Measurements from ENCODE around the gene LDLRAD3.

Gene LDLRAD3

DNA sequence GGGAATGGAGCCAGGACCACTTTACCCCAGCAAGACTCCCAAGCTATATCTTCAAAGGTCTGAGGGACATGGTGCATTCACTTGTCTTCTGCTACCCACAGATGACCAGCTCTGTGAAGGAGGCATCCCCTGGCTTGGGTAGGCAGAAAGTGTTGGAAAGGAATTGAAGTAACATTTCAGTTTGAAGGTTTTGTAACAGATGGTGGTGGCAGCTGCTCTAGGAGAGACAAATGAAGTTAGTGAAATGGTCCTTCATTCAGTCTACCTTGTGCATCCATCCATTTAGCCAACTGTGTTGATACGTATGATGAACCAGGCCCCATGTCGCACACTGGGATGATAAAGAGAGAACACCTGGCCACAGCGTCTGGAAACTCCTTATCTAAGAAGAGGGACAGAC is 204.8 kb downstream of the LDLRAD3 start:
- DNase-seq: no peak

DNA sequence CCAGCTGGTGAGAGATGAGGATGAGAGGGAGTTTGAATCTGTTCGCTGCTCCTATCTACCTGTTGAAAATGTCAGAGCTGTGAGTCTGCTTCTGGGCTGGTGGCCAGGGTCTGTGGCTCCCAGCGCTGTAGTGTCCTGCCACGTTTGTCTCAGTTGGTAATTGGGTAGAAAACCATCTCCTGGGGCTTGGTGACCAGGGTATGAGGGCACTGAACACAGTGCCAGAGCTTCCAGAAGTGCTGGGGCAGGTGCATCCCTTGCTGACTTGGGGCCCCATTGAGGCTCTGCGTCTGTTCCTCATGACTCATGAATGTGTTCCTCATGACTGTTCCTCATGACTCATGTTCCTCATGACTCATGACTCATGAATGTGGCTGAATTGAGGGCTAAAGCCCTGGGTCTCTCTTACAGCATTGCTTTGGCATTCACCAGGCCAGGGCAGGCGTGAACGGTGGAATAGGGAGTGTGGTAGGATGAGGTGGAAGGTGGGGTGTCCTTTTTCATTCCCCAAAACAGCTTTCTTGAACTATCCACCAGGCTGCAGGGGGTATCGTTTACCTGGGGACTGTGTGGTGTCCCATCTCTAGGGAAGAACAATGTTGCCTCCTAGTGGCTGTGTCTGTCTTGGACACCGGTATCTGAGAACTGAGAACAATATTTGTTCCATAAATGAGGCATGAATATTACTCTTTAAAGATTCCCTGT is 205.8 kb downstream of the LDLRAD3 start:
- peak; percentile 37 for DNase-seq

DNA sequence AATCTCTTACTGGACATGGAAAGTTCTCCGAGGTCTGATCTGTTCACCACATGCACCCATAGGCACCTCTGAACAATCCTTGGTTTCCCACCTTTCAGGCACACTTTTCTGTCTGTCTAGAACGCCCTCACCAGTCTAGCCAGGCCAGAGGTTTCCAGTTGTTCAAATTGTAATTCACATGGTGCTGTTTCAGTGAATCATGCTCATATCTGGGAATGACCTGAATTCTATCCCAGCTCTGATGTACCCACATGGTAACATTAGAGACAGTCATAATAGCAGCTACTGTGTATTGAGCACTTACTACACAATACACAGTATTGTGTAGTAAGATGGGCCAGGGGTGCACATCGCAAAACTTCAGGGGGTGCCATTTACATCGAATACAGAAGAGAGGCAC is 207.1 kb downstream of the LDLRAD3 start:
- DNase-seq: no peak

DNA sequence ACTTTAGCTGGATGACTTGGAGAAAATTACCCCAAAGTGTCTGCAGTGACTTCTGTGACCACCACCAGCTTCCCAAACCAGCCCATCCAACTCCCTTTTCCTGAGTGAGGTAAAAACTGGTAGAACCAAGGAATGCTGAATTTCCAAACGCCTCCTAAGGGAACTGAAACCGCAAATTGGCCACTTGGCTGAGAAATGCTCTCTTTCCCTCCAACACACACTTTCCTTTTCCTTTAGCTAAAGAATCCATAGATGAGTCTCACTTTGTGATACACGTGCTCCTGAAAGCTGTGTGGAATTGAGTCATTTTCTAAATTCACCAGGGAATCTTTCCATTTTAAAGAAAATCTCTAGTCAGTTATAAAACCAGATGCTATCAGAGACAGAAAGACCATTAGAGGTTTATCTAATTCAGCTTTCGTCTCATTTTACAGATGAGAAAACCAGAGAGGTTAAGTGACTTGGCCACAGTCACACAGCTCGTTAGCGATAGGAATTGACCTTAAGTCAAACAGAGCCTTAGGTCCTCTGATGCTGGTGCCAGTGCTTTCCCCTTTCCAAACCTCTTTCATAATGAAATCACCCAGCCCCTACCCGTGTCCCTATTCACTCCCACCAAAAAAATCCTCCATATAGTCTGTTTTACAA is 208.2 kb downstream of the LDLRAD3 start:
- no peak for DNase-seq

DNA sequence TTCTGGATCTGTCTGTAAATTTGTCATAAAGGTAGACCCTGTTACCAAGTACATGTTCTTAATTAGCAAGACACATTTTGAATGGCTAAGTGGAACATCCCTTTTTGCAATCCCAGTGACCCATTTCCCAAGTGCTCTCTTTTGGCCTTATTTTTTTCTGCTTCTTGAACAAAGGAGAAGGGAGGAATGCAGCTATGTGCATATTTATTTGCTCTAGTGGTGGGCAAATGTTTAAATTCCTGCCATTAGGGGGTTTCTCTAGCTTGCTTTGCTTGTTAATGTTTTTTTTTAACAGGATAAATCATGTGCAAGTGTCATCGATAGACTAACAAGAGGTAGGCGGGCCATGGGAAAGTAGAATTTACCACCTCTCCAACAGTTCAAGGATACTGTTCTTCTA is 209.7 kb downstream of the LDLRAD3 start:
- DNase-seq: no peak

DNA sequence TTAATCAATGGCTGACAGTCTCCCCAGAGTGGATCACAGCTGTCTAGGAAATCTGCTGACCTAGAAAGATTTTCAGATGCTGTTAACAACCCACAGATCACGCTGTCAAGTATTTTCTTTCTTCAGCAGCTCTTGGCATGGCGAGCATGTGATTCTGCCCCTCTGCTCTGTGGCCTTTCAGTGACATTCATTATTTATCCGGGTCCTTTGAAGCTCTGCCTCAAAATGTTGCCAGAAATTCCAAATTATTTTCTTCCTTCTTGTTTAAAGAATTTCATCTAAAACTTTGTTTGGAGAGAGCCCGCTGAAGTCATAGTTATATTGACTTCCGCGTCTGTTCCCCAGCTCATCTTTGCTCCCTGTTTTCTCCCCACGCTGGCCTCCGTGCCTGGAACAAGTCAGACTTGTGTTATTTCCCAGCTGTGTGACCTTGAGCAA is 211.3 kb downstream of the LDLRAD3 start:
- DNase-seq: no peak

DNA sequence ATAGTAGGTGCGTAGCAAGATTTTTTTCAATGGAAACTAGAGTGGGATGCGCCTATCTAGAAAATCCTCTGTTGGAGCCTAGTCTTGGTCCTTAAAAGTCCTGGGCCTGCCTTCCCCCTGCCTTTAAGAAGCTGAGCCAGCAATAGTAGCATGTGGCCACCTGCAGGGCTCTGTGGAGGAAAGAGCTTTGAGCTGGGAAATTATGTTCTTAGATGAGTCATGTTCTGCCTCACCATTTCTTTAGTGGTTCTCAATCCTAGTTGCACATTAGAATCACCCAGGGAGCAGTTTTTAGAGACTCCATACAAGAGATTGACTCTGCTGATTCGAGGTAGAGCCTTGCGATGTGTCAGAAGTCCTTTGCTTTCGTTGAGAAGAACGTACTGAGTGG is 211.9 kb downstream of the LDLRAD3 start:
- DNase-seq: no peak

DNA sequence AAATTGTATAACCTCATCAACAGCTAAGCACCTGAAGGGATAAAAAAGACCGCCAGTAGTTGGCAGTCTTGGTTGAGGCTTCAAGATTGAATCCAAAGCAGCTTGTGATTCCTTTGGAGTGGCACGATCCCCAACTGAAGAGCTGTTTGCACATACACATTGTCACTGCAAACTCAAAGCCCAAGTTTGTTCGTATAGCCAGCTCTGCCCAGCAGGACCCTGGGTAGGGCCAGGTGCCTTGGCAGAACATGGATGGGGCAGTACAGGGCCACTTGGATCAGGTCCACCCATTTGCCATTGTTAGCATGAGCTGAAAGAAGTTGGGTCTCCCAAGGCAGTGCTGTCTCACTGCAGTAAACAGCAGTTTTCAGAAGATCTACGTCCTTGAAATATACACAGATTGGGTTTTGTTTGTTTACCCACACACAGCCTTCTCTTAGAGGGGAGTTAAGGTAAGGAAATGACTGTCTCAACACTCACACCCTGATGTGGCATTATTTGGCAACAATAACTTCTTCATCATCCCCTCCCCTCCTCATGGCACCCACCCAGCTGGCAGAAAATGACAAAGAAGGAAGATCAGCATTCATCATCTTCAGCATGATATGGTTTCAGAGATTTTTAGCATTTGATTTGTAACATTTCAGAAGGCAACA is 212.4 kb downstream of the LDLRAD3 start:
- peak; percentile 63 for DNase-seq

DNA sequence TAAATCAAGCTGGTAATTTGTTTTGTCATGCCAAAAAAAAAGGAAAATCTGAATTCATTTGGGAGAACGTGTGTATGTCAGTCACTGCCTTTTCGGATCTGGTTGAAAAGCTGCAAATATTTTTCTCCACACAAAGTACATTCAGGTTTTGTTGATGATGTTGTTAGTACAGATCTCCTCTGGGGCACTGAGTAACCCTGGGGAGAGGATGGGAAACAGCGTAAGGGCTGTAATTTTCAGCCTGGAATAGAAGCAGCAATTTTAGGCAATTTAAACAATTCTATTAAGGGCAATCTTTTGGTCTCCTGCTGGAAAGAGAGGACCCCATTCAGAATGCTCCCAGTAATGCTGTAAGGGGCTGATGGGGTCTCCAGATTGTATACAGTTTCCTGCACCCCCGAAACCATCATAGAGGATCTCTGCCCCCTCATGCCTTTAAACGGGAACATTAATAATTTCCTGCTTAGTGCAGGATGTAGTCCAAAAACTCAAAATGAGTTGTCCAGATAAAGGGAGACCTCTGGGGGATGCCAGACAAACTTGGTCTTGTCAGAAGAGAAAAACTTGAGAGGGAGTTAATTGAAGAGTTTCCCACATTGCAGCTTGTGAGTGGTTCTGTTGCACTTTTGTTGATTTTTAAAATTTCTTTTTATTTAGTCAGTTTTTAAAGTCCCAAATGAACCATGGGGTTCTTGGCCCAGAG is 213.1 kb downstream of the LDLRAD3 start:
- peak; percentile 26 for DNase-seq

DNA sequence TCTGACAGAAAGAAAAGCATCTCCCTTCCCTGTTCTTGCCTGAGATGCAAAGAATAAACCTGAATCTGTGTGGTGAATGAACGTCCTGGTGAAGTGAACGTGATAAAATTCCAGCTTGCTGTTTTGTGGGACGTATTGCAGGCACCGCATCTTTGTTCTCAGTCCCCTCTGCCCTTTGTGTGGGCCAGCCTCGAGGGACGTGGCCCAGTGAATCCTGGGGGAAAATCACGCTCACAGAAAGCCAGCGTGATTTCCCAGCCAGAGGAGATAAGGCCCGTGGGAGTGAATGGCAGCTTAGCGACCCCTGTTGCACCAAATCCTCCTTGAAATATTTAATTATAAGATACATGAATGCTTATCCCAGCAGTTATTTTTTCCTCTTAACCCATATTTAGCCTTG is 216.2 kb downstream of the LDLRAD3 start:
- DNase-seq: no peak

DNA sequence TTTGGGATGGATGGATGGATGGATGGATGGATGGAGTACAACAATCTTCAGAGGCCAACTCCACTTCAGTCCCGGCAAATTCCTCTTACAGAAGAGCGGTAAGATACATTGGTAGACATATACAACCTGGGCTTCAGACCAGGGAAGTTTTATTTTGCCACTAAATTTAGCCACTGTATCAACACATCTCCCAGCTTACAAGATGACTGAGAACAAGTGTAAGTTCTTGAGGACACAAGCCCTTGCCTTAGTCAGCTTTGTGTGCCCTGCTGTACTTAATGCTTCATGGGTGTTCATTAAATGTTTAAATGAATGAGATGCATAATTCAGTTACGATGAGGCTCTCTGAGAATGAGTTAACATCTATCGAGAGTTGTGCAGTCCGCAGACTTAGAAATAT is 217.7 kb downstream of the LDLRAD3 start:
- no peak for DNase-seq

DNA sequence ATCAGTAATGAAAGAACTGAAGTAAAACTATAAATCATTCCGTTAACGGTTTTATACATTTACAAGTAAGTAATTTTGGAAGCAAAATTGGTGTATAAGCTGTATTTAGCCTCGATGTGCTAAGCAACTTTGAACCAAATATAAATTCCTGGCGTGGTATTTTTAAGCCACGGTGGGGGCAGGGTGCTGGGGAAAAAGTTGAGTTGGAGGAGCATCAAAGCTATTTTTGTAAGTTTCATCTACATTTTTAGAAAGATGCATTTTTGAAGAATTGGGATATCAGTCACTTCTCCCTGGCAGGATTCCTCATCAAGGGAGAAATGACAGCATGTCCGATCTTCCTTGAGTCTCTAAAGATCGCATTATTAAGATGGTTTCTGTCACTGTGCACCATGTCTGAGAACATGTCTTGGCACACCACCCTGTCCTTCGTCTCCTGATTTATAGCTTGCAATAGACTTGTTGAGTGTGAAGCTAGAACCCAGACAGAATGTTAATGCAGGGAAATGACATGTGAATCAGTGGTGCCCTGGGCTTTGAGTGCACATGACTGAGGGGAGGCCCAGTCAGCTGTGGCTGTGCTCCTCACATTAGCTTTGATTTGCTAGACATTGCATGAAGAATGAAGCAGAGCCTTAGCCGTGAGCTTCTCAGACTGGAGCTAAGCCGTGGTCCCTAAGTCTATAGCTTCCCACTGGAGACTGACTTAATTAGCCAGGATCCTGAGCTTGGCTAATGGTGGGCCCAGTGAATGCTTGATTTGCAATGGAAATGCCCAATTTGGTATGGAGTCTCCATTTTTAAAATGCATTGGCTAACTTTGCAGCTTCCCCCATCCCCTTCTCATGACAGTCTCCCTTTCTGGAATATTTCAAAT is 218.4 kb downstream of the LDLRAD3 start:
- DNase-seq: no peak

DNA sequence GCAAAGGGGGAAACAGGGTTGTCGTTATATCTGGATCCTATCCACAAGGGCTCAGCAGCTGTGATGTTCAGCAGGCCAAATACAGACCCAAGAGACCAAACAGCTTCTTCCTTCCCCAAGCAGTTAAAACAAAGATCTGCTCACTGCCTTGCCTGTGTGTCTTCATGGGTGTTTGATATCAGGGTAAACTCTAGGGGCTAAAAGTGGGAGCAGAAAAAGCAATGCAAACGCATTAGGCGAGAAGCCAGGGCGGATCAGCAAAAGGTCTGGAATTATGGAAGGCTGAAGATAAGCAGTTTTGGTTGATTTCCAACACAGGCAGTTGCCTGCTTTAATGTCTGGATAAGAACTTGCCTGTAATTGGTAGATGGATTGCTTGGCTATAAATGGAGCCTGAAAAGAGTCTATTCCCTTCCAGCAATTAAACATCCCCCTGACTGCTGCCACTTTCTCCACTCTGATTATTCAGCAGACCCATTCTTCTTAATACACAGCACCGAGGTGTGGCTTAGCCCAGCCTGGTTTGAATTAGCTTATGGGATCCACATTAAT is 219.1 kb downstream of the LDLRAD3 start:
- no peak for DNase-seq

DNA sequence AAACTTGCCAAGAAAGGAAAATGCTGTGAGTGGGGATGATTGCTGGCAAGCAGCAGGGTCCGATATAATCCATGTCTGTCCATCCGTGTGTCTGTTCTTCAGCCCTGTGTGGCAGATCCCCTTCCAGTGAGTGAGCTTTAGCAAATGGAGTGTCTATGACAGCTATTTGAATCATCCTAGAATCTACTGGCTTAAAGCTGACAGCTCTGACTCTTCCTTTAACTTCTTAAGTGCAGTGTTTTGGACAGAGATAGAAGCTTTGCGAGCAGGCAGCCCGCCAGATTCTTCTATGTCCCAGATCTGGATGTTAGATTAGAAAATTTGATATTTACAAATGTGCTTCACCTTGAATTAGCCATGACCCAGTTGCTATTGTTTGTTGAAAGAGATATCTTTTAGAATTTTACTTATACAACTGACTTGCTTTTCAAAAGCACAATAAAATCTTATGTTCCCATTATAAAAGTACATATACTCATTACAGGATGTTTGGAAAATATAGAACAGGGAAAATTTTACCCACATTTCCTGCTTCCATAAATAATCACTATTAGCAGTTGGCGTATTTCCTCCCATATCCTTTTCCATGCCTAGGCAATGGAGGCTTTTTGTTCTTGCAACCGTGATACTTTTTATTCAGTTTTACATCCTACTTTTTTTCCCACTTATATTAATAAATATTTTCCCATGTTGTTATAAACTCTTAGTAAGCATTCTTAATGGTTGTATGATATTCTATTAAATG is 220.8 kb downstream of the LDLRAD3 start:
- no peak for DNase-seq

DNA sequence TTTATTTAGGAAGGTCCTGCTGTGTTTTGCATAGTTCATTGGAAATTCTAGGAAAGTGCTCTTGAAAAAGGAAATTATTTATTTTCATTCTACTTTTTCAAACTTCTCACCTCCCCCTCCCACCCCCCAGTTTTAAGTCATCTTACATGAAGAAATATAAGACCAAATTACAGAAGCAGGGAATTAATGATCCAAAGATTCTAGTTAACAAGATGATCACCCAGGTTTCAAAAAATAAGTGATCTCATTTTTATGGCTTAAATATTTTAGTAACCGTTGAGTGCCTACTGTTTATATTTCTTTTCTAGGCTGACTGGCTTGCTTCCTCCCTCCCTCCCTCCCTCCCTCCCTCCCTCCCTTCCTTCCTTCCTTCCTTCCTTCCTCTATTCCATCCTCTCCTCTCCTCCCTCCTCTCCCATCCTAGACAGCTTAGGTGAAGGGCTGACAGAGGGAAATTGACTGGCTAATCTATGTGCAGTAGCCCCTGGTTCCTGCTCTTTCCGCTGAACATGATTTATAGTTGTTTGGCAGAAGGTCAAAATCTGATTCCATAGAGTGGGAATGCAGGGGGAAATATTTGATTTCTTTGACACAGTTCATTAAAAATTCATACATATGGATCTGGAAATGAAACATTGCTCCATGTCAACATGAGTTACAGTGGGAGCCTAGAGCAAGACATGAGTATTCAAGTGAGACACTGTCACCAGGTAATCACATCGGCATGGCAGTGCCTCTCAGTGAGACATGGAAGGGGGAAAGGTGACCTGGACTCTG is 221.9 kb downstream of the LDLRAD3 start:
- peak; percentile 23 for DNase-seq

DNA sequence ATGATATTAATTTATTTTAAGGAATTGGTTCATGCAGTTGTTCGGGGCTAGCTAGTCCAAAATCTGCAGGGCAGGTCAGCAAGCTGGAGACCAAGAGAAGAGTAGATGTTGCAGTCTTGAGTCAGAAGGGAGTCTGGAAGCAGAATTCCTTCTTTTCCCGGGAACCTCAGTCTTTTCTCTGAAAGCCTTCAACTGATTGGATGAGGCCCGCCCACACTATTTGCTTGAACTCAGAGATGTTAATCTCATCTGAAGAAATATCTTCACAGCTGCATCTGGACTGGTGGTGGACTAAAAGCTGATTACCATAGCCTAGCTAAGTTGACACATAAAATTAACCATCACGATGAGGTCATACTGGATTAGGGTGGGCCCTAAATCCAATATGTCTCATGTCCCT is 223.2 kb downstream of the LDLRAD3 start:
- no peak for DNase-seq

DNA sequence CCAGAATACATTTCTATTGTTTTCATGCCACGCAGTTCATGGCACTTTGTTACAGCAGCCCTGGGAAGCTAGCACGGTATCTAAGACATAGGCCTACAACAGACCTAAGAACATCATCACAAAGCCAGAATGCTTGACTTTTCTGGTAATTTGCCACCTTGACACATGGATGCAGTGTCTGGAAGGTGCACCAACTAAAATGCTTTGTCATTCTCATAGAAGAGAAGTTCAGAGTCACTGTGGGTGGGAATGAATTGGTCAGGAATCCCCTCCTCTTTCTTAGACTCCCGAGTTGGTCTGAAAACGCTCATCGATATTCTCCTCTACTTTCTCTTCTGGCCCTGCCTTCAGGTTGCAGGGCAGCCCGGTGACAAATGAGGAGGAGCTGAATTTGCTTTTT is 223.9 kb downstream of the LDLRAD3 start:
- DNase-seq: no peak

DNA sequence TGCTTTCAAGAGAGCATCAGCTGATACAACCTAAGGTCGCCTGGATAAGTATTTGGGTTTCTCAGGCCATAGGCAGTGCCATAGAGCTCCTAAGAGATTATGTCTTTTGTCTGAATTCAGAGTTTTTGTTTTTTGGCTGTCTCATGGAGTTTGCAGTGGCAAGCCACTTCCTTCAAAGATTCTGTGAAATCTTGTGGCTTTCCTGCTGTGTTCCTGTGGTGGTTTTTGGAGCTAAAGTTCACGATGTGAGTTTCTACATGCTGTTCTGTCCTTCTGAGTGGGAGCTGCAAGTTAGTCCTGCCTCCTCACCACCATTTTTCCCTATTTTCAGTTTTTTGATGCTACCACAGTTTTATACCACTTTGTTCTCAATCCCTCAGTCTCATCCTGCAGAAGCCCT is 234.0 kb downstream of the LDLRAD3 start:
- DNase-seq: no peak

DNA sequence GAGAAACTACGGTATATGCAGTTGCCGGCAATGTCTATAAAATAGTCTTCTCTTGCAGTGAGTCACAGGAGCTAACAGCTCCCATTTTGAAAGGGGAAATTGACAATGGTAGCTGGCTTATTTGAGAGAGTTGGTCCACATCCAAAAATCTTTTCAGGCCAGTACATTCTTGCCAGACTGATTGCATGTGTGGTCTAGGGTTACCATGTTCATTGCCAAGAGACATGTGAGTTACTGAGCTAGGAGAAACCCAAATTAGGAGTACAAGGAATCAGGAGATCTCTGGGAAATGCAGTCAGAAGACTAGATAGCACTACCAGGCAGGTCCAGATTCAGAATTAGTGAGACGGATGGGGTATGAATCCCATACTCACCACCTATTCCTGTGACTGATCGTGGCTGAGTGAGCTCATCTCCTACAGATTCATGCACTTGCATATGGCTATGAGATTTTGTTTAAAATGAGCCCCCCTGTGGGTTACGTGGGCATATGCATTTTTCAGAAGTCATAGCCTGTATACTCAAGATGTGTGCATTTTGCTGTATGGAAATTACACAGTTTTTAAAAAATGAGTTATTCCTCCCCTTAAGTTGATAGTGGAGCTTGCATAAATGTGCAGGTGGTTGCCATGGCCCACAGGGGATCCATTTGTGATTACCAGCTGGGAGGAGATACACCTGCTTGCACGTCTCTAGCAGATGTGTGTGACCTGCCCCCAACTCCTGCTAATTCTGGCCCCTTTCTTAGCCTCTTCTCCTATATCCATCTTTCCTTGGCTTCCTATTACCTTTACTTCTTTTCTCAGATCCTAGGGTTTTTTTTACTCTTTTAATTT is 242.7 kb downstream of the LDLRAD3 start:
- peak; percentile 58 for DNase-seq

DNA sequence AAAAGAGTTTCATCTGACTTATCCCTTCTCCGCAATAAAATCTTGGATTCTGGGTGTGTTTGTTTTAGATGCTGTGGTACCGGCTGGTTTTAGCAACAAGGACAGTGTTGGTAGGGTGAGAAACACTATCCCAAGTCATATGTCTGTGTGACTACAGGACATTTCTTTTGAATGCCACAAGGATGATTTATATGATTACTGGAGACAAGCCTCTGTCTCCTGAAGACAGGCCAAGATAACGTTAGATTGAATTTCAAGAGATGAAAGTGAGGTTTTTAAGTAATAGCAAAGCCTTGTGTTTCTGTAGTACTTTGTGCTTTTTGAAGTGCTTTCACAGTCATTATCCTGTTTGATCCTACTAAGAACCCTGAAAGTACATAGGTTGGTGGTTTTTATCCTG is 243.8 kb downstream of the LDLRAD3 start:
- DNase-seq: no peak
